GM18508 (cell line): Measurements from ENCODE around the gene AASDH.

Experiments
- ATAC-seq: cut with Tn5 transposase; IDR thresholded peaks from one replicate; pipeline ENCODE4 v1.9.1; 2021; ENCODE audit warnings: moderate number of reproducible peaks; ENCODE audit not compliant: insufficient read depth, unreplicated experiment

Gene AASDH

GRCh38 chr4:56296526-56296925, 90.8 kb downstream of the AASDH start:
- ATAC-seq = no peak

- no peak for ATAC-seq
These were observed 94.2 kb downstream of the AASDH start for GRCh38 chr4:56293121-56293520.

- no peak for ATAC-seq
These were observed 97.4 kb downstream of the AASDH start for GRCh38 chr4:56289934-56290333.

- ATAC-seq = no peak
These were observed 98.6 kb downstream of the AASDH start for GRCh38 chr4:56288663-56289062.
